Measurements from ENCODE around the gene MSX2. TPM values are rescaled to one million over a fixed set of nuclear protein-coding genes. Genes with fewer than 3 reads are reported as not detected.
A peak's percentile ranks its signal among the peaks of the same experiment; 100 is the strongest.

Gene MSX2
- total RNA-seq, 1 donor from 2014 or later = 85.2 TPM

DNA sequence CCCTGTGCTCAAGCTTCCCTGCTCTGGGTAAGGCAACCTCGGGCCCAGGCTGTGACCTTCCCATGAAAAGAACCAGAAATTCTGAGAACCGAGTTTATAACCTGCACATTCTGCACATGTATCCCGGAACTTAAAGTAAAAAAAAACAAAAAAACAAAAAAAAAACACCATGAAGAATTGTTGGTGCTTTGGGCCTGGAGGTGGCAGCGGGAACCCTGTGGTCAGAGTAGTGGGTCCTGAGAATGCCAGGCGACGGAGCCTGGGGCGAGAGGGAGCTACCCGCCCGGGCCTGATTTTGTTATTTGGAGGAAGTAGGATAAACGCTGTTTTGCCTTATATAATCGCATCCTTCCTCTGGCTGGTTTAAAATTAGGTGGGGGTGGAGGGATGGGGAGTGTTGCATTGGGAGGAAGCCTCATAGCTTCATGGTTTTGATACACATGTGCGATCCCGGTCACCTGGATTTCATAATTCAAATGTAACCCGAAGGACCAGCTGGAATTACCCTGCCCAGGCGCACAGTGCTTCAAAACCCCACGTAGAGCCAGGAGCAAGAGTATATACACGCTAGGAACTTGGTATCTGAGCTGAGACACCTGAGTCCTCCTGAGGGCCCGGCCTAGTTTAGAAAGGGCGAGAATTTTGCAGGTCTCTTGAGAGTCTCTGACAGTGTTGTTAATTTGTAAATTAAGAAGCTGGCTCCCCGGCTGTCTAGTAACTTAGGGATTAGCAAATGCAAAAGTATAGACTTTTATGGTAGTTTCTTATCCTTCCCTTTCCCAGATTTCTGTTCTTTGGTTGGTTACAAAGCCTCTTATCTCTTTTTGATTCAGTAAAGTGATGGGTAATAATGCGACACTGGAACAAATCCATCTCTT is 2.8 kb downstream of the MSX2 start:
- peaks cover 3% of the 10 kb centered on the region for H3K36me3 Mint-ChIP-seq
- H3K4me3 Mint-ChIP-seq = peak overlapping the region; percentile 92
- no peaks in the 10 kb centered on the region for H3K9me3 Mint-ChIP-seq
- H3K27me3 Mint-ChIP-seq (ENCODE audit: low read depth) = no peaks in the 10 kb centered on the region
- H3K27ac Mint-ChIP-seq = peak overlapping the region; percentile 95
- TF ChIP-seq, protein P1, sequence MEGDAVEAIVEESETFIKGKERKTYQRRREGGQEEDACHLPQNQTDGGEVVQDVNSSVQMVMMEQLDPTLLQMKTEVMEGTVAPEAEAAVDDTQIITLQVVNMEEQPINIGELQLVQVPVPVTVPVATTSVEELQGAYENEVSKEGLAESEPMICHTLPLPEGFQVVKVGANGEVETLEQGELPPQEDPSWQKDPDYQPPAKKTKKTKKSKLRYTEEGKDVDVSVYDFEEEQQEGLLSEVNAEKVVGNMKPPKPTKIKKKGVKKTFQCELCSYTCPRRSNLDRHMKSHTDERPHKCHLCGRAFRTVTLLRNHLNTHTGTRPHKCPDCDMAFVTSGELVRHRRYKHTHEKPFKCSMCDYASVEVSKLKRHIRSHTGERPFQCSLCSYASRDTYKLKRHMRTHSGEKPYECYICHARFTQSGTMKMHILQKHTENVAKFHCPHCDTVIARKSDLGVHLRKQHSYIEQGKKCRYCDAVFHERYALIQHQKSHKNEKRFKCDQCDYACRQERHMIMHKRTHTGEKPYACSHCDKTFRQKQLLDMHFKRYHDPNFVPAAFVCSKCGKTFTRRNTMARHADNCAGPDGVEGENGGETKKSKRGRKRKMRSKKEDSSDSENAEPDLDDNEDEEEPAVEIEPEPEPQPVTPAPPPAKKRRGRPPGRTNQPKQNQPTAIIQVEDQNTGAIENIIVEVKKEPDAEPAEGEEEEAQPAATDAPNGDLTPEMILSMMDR (IDR thresholded peaks at IDR 0.05; ENCODE audit: unreplicated experiment) = no peak
- peaks cover 79% of the 10 kb centered on the region for H3K4me1 Mint-ChIP-seq
- no peak for DNase-seq (ENCODE audit: low spot score in 2 of 2, unreplicated experiment in 2 of 2)

DNA sequence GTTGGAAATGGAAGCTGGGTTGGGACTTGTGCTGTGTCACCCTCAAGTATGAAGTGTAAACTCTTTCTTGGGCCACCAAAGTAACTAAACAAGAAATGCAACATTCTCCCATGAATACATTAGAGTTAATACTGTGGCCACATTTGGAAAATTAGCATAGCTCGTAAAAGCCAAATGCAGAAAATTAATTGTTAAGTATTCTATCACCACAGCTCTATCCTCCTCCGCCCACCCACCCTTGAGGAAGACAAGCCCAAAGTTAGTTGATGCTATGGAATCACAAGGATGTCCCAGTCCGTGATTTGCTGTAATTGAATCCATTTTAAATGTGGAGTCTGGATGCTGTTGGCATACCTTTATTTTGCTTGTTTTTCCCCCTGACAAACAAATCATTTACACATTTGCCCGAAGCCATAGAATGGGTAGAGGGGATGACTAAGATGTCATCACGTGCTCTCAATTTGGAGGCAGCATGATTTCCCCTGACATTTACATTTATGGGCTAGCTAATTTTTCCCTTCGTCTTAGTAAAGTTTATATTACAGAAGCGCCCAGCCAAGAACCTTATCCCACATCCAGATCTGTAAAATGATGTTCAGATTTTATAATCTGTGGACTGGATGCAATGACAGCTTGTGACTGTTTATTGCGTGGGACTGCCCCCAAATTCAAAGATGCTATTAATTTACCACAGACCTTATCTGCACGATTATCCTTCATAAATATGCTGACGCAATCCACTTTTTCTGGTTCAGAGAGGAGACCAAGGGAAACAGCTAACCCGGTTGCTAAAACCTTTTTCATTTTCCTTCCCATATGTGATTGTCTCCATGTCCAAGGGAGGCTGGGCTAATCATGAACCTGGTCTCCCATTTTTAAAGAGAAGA is 3.7 kb downstream of the MSX2 start:
- no peaks in the 10 kb centered on the region for H3K9me3 Mint-ChIP-seq
- peak overlapping the region; percentile 95 for H3K27ac Mint-ChIP-seq
- TF ChIP-seq, protein P1 (IDR thresholded peaks at IDR 0.05; ENCODE audit: unreplicated experiment) = no peak
- no peak for DNase-seq (ENCODE audit: low spot score in 2 of 2, unreplicated experiment in 2 of 2)
- H3K4me3 Mint-ChIP-seq = peak overlapping the region; percentile 92
- no peaks in the 10 kb centered on the region for H3K27me3 Mint-ChIP-seq (ENCODE audit: low read depth)
- H3K4me1 Mint-ChIP-seq = peaks cover 79% of the 10 kb centered on the region
- peaks cover 3% of the 10 kb centered on the region for H3K36me3 Mint-ChIP-seq

DNA sequence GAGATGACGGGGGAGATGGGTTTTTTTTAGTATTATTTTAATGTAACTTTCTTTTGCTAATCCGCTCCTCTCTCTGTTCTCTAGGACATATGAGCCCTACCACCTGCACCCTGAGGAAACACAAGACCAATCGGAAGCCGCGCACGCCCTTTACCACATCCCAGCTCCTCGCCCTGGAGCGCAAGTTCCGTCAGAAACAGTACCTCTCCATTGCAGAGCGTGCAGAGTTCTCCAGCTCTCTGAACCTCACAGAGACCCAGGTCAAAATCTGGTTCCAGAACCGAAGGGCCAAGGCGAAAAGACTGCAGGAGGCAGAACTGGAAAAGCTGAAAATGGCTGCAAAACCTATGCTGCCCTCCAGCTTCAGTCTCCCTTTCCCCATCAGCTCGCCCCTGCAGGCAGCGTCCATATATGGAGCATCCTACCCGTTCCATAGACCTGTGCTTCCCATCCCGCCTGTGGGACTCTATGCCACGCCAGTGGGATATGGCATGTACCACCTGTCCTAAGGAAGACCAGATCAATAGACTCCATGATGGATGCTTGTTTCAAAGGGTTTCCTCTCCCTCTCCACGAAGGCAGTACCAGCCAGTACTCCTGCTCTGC is 4.8 kb downstream of the MSX2 start:
- DNase-seq (ENCODE audit: low spot score in 2 of 2, unreplicated experiment in 2 of 2) = no peak
- Mint-ChIP-seq H3K36me3 (peaks cover 3% of the 10 kb centered on the region), H3K27me3 (ENCODE audit: low read depth) (no peaks in the 10 kb centered on the region), H3K4me3 (peak overlapping the region; percentile 67), H3K4me1 (peaks cover 80% of the 10 kb centered on the region), H3K27ac (peak overlapping the region; percentile 95), H3K9me3 (no peaks in the 10 kb centered on the region)
- TF ChIP-seq, protein P1 (IDR thresholded peaks at IDR 0.05; ENCODE audit: unreplicated experiment) = no peak

DNA sequence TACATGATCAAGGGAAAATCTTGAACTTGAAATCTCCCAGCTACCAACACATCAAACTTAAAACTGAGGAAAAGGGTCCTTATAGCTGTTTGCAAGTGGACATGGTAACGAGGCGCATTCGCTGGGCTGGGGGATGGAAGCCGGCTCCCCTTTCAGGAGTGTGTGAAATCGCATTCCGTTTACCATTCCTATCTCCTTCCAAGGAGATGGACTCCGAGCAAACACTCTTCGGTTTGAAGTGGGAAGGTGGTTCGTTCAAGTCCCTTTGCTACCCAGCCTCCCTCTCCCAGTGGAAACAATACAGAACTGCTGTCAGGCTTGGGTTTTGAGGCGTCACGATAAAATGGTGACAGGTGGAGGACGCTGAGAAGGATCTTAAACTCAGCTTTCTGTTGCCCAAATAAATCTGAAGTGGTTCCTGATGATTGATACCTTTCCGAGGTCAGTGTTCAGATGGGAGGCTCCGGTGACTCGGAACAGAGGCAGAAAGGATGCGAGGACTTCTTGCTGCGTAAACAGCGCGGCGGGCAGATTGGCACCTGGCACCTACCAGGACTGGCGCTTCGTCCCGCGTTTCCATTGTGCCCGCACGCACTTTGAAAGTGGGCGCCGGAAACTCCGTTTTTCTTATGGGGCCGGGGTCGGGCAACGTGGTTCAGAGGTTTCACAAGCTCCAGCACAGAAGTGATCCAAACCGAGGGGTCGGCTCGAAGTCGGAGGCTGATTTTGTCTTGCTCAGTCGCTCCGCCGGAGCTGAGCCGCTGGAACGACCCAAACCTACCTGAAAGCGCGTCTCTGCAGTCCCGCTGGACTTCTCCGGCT is 7.0 kb downstream of the MSX2 start:
- Mint-ChIP-seq H3K27me3 (ENCODE audit: low read depth) (no peaks in the 10 kb centered on the region), H3K4me1 (peaks cover 95% of the 10 kb centered on the region), H3K27ac (peak overlapping the region; percentile 97), H3K4me3 (peak overlapping the region; percentile 70), H3K36me3 (peaks cover 3% of the 10 kb centered on the region), H3K9me3 (no peaks in the 10 kb centered on the region)
- DNase-seq (ENCODE audit: low spot score in 2 of 2, unreplicated experiment in 2 of 2) = no peak
- TF ChIP-seq, protein P1 (IDR thresholded peaks at IDR 0.05; ENCODE audit: unreplicated experiment) = no peak

Measured in mesothelial cell of epicardium (in vitro differentiated cells).